NT2/D1 (cell line): Measurements from ENCODE around the gene OXT.

Experiments
- DNase-seq: peaks from one replicate; pipeline ENCODE4 v3.0.0-alpha.2; 2011; ENCODE audit warnings: low read depth, low spot score
- H3K27me3 ChIP-seq: 2 replicates; pipeline ENCODE4 v1.6.0; 2011; ENCODE audit warnings: mild to moderate bottlenecking; ENCODE audit not compliant: insufficient read length, insufficient read depth
- H3K36me3 ChIP-seq: 2 replicates; pipeline ENCODE4 v1.6.1; 2011; ENCODE audit warnings: mild to moderate bottlenecking, low read length, mixed read lengths; ENCODE audit not compliant: insufficient read depth, insufficient read length
- H3K4me1 ChIP-seq: 2 replicates; pipeline ENCODE4 v1.5.1; 2011; ENCODE audit not compliant: insufficient read depth, insufficient read length
- H3K4me3 ChIP-seq: 2 replicates; pipeline ENCODE4 v1.5.1; 2011; ENCODE audit warnings: low read depth; ENCODE audit not compliant: insufficient read length
- H3K9ac ChIP-seq: 2 replicates; pipeline ENCODE4 v1.6.0; 2011; ENCODE audit warnings: low read depth; ENCODE audit not compliant: insufficient read length
- H3K9me3 ChIP-seq: 2 replicates; pipeline ENCODE4 v1.5.1; 2011; ENCODE audit warnings: mild to moderate bottlenecking, low read length; ENCODE audit not compliant: insufficient read depth
- SUZ12 ChIP-seq: IDR thresholded peaks from 2 replicates; pipeline ENCODE4 v1.6.1; 2011; ENCODE audit not compliant: insufficient read length, insufficient read depth; ENCODE audit errors: extremely low read depth
- YY1 ChIP-seq: IDR thresholded peaks from 2 replicates; pipeline ENCODE4 v1.6.1; 2011; ENCODE audit not compliant: insufficient read length, insufficient read depth
- ZNF274 ChIP-seq: IDR thresholded peaks from 2 replicates; pipeline ENCODE4 v1.6.1; 2011; ENCODE audit warnings: mild to moderate bottlenecking, low read depth, low read length

Gene OXT

DNA sequence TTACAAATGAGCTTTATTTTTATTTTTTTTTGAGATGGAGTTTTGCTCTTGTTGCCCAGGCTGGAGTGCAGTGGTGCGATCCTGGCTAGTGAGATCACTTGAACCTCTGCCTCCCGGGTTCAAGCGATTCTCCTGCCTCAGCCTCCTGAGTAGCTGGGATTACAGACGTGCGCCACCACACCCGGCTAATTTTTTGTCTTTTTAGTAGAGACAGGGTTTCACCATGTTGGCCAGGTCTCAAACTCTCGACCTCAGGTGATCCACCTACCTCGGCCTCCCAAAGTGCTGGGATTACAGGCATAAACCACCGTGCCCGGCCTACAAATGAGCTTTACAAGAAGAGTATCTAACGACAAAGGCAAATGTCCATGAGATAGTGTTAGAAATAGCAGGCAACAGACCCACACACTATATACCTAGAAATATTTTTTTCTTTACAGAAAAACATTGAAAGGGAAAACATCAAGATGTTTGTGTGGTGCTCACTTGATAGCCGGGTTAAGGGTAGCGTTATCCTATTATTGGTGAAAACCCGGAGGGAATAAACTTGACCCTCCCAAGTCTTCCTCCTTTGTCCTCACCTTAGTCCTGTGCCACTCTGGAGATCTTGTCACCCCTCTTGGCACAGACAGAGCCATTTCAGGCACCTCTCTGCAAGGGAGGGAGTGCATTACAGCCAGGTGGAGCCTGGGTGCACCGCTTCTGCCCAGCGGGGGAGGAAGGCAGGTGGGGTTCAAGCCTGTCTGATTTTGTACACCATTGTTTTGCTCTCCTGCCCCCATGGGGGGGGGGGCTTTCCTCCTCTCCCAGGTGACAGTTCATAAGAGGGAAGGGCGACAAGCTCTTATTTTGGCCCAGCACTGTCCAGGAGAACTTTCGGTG, 34.1 kb downstream of the OXT start:
- Histone ChIP-seq H3K4me3 (no peak overlapping the region), H3K27me3 (no peaks in the 10 kb centered on the region), H3K4me1 (peaks cover 14% of the 10 kb centered on the region), H3K9me3 (no peaks in the 10 kb centered on the region), H3K36me3 (peaks cover 3% of the 10 kb centered on the region), H3K9ac (no peak overlapping the region)
- no peak for DNase-seq
- TF ChIP-seq YY1 (no peak), SUZ12 (no peak), ZNF274 (no peak)

GRCh38 chr20:3106185-3106584, 34.8 kb downstream of the OXT start:
- Histone ChIP-seq H3K9me3 (no peaks in the 10 kb centered on the region), H3K27me3 (no peaks in the 10 kb centered on the region), H3K4me1 (peaks cover 14% of the 10 kb centered on the region), H3K9ac (no peak overlapping the region), H3K36me3 (peaks cover 3% of the 10 kb centered on the region), H3K4me3 (no peak overlapping the region)
- no peak for DNase-seq
- TF ChIP-seq YY1 = no peak
- TF ChIP-seq ZNF274 = no peak
- no peak for TF ChIP-seq SUZ12

- Histone ChIP-seq H3K4me3 (no peak overlapping the region), H3K9me3 (no peaks in the 10 kb centered on the region)
These were observed 35.4 kb downstream of the OXT start for GRCh38 chr20:3106658-3107463.

GRCh38 chr20:3107464-3108025, 36.1 kb downstream of the OXT start:
- H3K27me3 ChIP-seq = no peaks in the 10 kb centered on the region
- no peak overlapping the region for H3K4me3 ChIP-seq
- no peaks in the 10 kb centered on the region for H3K9me3 ChIP-seq
- H3K36me3 ChIP-seq = peaks cover 3% of the 10 kb centered on the region
- no peak for TF ChIP-seq ZNF274
- no peak for TF ChIP-seq SUZ12
- no peak for TF ChIP-seq YY1
- no peak overlapping the region for H3K9ac ChIP-seq
- H3K4me1 ChIP-seq = peaks cover 14% of the 10 kb centered on the region
- no peak for DNase-seq

More at GRCh38 chr20:3106658-3107463, 35.4 kb downstream of the OXT start:
- H3K27me3 ChIP-seq = no peaks in the 10 kb centered on the region
- peaks cover 14% of the 10 kb centered on the region for H3K4me1 ChIP-seq
- TF ChIP-seq SUZ12 = no peak
- no peak for TF ChIP-seq ZNF274
- no peak for TF ChIP-seq YY1
- H3K9ac ChIP-seq = no peak overlapping the region
- no peak for DNase-seq
- H3K36me3 ChIP-seq = peaks cover 3% of the 10 kb centered on the region

DNA sequence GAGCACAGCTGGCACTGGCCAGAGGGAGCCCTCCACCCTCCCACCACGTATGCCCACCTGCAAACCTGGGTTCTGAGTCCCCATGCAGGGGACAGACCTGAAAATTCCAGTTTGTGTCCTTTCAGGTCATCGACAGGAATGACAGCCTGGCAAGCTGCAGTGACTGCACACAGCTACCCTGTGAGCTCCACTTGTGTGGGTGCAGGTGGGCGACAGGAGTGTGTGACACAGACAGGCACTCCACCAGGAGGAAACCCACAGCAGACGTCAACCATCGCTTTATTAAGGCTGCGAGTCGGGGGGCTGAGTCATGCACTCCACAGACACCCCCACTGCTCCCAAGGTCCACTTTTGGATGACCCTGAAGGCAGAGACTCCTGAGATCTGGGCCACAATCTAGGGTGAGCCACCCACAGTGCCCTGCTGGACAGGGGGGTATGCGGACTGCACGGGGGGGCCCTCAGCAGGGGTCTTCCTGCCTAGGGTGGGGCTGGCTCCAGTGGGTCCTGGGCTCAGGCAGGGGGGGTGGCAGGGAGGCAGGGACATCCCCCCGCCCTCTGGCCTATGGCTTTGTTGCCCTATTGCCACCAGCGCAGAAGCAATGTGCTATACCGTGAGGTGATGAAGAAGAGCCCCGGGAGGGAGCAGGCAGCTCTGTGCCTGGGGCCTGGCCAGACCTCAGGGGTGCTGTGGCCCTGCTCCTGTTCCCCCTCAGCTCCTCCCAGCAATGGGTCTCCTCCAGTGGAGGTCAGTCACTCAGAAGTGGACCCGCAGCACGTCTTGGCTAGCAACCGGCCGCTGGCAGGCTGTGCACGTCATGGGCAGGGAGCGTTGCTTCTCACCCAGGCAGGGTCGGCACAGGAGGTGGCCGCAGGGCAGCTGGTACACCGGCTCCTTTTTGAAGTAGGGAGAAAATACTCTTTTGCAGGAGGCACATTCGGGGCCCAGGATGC, 38.2 kb downstream of the OXT start:
- Histone ChIP-seq H3K36me3 (peaks cover 3% of the 10 kb centered on the region), H3K27me3 (no peaks in the 10 kb centered on the region), H3K4me3 (no peak overlapping the region), H3K9ac (no peak overlapping the region), H3K4me1 (peaks cover 14% of the 10 kb centered on the region), H3K9me3 (no peaks in the 10 kb centered on the region)
- TF ChIP-seq SUZ12 (no peak), ZNF274 (no peak)
- DNase-seq = no peak

- H3K9me3 ChIP-seq = no peaks in the 10 kb centered on the region
- DNase-seq = no peak
- H3K36me3 ChIP-seq = peaks cover 5% of the 10 kb centered on the region
- no peak overlapping the region for H3K9ac ChIP-seq
- H3K4me3 ChIP-seq = no peak overlapping the region
- TF ChIP-seq SUZ12 (no peak), ZNF274 (no peak), YY1 (no peak)
- no peaks in the 10 kb centered on the region for H3K27me3 ChIP-seq
- H3K4me1 ChIP-seq = peaks cover 16% of the 10 kb centered on the region
These were observed 40.1 kb downstream of the OXT start for GRCh38 chr20:3111507-3111906.
